GM21737 (cell line): ENCODE results near the gene TMBIM6.
"Not testable (repeated sequence)": the region's sequence is repeated elsewhere in the genome, so short reads cannot be mapped to it uniquely, and the experiment has no call there.

Source experiments
- ATAC-seq: cut with Tn5 transposase; IDR thresholded peaks from one replicate; pipeline ENCODE4 v1.9.1; 2021; ENCODE audit warnings: mild to moderate bottlenecking, moderate library complexity; ENCODE audit not compliant: unreplicated experiment

The TMBIM6 gene

GRCh38 chr12:49773102-49773501 lies 31.7 kb downstream of the TMBIM6 start:
- not testable (repeated sequence) for ATAC-seq

DNA sequence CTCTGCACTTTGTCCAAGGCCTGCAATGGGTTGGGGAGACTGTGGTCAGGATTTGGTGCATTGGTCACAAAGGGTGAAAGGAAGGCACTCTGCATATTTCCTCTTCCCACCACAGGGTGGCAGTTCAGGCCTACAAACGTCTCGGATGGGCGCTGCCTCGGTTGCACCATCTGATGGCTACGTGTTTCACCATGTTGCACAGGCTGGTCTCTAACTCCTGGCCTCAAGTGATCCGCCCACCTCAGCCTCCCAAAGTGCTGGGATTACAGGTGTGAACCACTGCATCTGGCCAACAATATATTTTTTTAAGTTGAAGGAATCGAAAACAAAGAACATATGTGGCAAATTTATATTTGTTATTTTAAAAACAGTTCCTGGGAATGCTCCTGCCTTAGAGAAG lies 35.1 kb downstream of the TMBIM6 start:
- peak; percentile 64 for ATAC-seq

GRCh38 chr12:49776858-49777257 lies 35.5 kb downstream of the TMBIM6 start:
- no peak for ATAC-seq

DNA sequence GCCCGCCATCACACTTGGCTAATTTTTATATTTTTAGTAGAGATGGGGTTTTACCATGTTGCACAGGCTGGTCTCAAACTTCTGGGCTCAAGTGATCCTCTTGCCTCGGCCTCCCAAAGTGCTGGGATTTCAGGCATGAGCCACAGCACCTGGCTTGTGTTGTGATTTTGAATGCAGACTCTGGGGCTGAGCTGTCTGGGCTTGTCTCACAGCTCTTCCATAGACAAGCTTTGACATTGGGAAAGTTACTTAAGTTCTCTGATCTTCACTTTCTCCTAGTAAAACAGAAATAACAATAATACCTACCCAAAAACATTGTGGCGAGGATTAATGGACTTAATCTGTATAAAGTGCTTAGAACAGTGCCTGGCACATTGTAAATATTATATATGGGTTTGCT lies 36.0 kb downstream of the TMBIM6 start:
- ATAC-seq = no peak

- ATAC-seq = no peak
Observed at GRCh38 chr12:49777800-49778748, 36.7 kb downstream of the TMBIM6 start.

- no peak for ATAC-seq
Observed at GRCh38 chr12:49779581-49779980, 38.2 kb downstream of the TMBIM6 start.

- ATAC-seq = not testable (repeated sequence)
Observed at GRCh38 chr12:49780914-49781313, 39.6 kb downstream of the TMBIM6 start.

- ATAC-seq = no peak
Observed at GRCh38 chr12:49783917-49784676, 42.7 kb downstream of the TMBIM6 start.

DNA sequence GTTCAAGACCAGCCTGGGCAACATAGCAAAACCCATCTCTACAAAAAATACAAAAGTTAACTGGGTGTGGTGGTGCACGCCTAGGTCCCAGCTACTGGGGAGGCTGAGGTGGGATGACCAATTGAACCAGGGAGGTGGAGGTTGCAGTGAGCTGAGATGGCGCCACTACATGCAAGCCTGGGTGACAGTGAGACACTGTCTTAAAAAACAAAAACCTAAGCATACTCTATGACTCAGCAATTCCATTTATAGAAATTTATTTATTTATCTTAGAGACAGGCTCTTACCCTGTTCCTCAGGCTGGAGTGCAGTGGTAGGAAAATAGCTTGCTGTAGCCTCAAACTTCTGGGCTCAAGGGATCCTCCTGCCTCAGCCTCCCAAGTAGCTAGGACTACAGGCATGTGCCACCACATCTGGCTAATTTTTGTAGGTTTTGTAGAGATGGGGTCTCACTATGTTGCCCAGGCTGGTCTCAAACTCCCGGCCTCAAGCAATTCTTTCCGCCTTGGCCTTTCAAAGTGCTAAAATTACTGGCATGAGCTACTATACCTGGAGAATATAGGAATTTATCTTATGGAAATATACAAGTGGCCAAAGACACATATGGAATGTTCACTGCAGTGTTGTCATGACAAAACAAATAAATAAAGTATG lies 43.5 kb downstream of the TMBIM6 start:
- no peak for ATAC-seq

- no peak for ATAC-seq
Observed at GRCh38 chr12:49787672-49788071, 46.3 kb downstream of the TMBIM6 start.

DNA sequence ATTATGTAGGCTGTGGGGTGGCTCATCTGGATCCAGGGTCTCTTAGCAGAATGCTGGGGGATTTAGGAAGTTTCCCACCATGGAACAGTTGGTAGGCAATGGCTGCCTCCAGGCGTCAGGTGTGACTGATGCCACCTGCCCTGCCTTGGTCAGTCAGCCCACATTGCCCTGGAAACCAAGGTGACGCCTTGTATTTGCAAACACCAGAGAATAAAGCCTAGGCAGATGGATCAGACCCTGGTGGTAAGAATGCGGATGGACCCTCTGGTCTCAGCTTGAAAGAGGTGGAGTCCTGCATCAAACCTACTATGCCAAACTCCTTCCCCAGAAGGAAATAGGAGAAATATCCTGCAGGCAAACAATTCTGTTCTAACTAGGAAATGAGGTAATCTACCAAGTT lies 48.6 kb downstream of the TMBIM6 start:
- ATAC-seq = no peak

DNA sequence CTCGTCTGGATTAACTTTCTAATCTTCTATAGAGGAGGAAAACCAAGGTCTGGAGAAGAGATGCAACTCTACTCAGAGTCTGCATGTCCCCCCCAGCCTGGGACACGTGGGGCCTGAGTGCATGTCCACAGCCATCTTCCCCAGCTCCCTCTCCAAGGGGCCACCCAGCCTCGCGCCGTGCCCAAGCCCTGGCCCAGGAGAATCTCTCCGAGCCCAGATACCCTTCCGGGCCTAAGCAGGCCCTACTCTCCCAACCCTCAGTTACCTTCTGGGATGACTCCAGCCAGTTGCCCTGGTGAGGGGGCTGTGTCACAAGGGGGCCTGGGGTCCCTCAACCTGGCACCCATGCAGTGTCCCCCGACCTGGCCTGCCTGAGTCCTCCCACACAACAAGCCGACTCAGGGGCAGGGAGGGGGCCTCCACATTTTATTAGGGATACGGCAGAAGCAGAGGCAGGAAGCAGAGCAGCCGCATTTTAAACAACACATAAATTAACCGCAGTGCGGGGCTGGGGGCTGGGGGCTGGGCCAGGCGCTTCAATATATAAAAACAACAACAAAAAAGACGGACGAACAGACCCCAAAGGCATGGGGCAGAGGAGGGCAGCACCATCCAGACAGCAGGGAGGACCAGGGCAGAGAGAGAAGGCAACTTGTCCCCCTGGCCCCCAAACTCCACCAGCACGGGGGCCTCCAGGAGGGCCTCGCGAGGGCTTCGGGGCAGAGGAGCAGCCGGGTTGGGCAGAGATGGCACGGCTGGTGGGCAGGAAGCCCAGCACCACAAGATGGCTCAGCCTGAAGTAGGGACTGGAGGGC lies 49.6 kb downstream of the TMBIM6 start:
- ATAC-seq = no peak

DNA sequence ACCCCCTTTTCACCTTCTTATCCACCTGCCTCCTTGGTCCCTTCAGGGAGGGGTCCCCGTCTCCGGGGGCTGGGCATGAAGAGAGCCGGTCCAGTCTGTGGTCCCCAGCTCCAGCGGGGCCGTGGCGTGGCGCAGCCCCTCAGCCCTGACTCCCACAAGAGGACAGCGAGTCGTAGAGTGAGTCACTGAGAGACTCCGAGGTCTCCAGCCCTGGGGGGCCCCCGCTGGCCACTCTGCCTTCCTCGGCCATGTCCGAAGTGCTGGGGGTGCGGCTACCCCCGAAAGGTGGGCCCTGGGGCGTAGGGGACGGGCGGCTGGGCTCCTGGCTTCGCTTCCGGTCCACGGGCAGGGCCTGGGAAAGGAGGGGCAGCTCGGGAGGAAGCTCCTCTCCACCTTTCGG lies 50.3 kb downstream of the TMBIM6 start:
- no peak for ATAC-seq

DNA sequence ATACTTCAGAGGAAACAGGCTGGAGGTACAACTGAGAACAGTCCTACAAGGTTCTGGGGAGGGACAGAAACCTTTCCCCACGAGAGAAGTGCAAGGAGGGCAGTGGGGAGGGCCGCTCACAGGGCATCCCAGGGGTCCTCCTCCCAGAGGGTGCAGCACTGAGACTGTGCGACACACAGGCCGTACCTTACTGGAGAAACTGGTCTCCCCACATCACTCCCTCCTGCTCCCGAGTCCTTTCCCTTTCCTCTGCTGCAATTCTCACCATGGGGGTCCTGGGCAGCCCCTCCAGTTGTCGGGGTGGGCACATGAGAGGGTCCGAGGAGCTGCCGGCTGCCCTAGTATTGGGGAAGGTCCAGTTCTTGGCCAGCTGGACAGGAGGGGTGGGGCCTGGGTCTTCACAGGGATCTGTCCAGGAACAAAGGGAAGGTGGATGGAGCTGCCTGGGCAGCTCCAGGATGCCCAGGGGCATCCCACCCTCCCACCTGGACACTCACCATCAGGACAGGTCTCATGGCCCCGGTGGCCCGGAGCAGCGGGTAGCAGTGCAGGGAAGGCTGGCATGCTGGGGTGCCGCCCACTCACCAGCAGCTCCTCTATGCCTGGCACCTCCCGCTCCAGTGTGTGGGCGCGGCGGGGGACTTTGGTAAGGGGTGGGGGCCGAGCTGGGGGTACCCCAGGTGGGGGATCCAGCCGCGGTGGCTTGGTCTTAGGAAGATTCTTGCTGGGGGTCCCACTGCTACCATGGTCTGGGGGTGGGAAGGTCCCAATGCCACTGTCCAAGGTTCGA lies 51.0 kb downstream of the TMBIM6 start:
- no peak for ATAC-seq

DNA sequence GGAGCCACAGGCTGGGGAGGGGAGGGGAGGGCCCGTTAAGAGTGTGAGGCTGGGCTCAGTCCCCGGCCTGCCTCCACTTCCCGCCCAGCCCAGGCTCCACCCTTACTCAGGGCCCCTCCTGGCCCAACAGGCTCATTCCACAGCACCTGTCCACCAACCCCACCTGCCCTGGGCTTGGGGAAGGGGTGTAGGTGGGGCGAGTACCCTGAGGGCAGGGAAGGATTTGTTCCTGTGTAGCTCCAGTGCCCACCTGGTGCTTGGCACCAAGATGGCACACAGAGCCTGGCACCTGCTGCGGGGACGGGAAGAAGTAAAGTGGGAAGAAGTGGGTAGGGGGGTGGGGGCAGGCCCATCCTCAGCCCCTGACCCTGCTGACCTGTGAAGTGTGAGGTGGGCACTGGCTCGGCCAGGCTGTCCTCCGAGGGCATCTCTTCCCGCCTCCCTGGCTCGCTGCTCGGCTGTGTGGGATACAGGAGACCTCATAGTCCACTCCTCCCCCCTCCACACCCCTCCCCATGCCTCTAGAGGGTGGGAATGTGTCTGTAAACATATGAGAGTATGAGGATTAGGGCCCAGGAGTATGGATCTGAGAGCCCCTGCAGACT lies 51.7 kb downstream of the TMBIM6 start:
- no peak for ATAC-seq

GRCh38 chr12:49793620-49794019 lies 52.3 kb downstream of the TMBIM6 start:
- no peak for ATAC-seq

DNA sequence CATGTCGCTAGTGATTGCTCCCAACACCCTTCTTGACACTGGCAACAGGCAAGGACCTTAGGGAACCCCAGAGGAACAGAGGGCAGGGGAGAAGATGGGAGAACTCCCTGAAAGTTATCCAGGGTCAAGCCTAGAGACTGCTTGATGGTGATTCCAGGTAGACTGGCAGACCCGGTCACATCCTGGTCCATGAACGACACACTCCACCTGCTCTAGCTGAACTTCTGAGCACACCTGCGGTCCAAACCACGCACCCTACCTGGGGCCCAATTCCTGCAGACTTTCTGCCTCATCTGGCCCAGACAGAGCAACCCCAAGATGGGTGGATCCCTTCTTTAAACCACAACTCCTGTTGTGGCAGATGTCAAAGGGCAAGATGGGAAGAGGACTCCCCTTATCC lies 52.7 kb downstream of the TMBIM6 start:
- no peak for ATAC-seq

- ATAC-seq = no peak
Observed at GRCh38 chr12:49794811-49795653, 53.7 kb downstream of the TMBIM6 start.
